ENCODE data around the gene BYSL.

The BYSL gene

GRCh38 chr6:41920921-41921711 lies at the start of gene BYSL, which contains the start of gene MED20:
Gene BYSL, plus strand, starts transcription at chr6:41921499. Its CDS starts 64 bp downstream, at chr6:41921563.
Gene MED20, minus strand, starts transcription at chr6:41921139. Its CDS starts 121 bp downstream, at chr6:41921018.
- FAIRE-seq = peak; percentile 97
- peak; percentile 95 for DNase-seq (ENCODE audit: extremely low spot score, insufficient read length, low read depth)

GRCh38 chr6:41871691-41872090 lies 49.6 kb upstream of the BYSL start:
- FAIRE-seq (no peak), DNase-seq (ENCODE audit: extremely low spot score, insufficient read length, low read depth) (no peak)

DNA sequence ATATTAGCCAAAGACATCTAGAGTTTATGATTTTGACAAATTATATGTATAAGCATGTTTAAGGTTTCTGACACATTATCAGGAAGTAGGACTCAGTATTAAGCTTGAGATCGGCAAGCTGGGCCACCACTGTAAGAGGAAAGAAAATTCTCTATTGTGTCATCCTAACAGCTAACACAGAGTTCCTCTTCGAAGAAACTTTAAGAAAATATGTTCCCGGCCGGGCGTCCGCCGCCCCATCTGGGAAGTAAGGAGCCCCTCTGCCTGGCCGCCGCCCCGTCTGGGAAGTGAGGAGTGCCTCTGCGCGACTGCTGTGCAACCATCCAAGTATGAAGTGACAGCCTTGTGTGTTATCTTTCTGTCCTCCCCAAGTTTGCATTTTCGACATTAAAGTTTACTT lies 49.2 kb upstream of the BYSL start:
- no peak for FAIRE-seq

DNA sequence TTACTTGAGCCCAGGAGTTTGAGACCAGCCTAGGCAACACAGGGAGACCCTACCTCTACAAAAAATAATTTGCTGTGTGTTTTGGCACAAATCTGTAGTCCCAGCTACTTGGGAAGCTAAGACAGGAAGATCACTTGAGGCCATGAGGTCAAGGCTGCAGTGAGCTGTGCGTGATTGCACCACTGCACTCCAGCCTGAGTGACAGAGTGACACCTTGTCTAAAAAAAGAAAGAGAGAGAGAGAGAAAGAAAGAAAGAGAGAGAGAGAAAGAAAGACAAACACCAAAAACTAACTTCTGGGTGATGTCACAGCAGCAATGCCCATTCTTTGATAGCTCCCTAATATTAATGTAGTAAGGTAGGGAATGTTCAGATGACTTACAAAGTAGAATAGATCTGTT lies 46.6 kb upstream of the BYSL start:
- no peak for FAIRE-seq
- DNase-seq (ENCODE audit: extremely low spot score, insufficient read length, low read depth) = no peak

More for the DNA sequence above, 49.2 kb upstream of the BYSL start:
- no peak for DNase-seq (ENCODE audit: extremely low spot score, insufficient read length, low read depth)

GRCh38 chr6:41877051-41877680 lies 44.1 kb upstream of the BYSL start:
- FAIRE-seq (no peak), DNase-seq (ENCODE audit: extremely low spot score, insufficient read length, low read depth) (no peak)

GRCh38 chr6:41878246-41878645 lies 43.1 kb upstream of the BYSL start:
- DNase-seq (ENCODE audit: extremely low spot score, insufficient read length, low read depth) (no peak), FAIRE-seq (no peak)

- FAIRE-seq = no peak
- no peak for DNase-seq (ENCODE audit: extremely low spot score, insufficient read length, low read depth)
These were observed 42.3 kb upstream of the BYSL start for GRCh38 chr6:41878961-41879405.

DNA sequence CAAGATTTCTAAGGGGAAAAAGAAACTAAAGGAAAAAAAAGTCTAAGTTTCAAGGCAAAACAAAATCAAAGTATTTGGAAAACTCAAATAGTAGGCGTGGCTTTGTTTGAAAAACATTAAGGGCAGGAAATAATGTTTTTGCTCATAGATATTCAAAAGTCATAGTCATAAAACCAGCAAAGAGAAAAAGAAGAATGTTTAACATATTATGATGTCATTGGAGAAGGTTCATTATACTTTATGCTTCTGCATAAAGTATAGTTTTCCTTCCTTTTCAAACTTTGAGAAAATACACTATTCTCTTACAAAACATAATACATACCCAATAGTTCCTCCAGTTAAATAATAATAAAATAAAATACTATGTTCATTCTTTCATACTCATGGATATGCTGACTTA lies 39.8 kb upstream of the BYSL start:
- FAIRE-seq = no peak

DNA sequence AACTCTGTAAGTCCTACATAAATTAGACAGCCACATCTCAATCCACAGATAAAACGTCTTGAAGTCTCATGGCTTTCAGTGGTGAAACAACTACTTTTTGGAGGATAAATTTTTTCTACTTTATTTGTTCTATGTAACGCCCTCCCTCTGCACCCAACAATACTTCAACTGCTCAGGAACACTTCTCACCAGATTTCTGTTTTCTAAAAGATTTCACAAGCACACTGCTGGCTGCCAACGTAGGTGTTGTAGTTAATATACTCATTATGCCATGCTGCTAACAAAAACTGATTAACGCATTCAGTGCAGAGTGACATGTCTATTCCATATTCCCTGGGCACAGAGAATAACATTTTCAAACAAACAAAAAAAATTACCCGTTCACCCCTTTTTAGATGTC lies 36.3 kb upstream of the BYSL start:
- FAIRE-seq = no peak

More for the DNA sequence above, 39.8 kb upstream of the BYSL start:
- no peak for DNase-seq (ENCODE audit: extremely low spot score, insufficient read length, low read depth)

GRCh38 chr6:41885930-41886329 lies 35.4 kb upstream of the BYSL start:
- DNase-seq (ENCODE audit: extremely low spot score, insufficient read length, low read depth) (no peak), FAIRE-seq (no peak)

More for the DNA sequence above, 36.3 kb upstream of the BYSL start:
- no peak for DNase-seq (ENCODE audit: extremely low spot score, insufficient read length, low read depth)

GRCh38 chr6:41887331-41887751 lies 34.0 kb upstream of the BYSL start:
- FAIRE-seq = no peak
- no peak for DNase-seq (ENCODE audit: extremely low spot score, insufficient read length, low read depth)

DNA sequence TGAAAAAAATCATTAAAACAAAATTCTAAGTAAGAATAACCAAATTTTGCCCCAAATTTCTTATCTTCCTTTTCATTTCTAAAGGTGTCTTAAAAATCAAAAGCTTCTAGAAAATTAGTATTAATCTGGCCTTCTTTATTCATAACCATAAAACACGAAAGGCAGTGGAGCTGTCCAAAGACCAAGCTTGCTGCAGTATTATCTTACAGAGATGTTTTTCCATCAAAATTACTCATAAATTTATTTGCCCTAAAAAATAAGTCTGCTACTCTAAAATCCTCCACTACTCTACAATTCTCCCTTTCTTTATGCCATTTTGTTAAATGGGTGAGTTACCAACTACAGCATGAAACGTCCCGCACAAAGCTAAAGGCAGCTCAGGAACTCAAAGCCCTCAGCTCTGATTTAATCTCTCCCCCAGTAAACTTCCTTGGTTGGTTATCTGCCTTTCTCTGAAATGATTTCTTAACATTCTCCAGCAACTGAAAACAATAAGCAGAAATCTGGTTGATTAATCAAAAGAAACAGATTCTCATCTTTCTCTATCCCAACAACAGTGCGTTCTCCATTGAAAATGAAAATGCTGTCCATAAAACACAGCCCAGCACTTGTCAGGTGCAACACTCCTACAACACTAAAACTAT lies 28.3 kb upstream of the BYSL start:
- FAIRE-seq = no peak
- DNase-seq (ENCODE audit: extremely low spot score, insufficient read length, low read depth) = no peak

- no peak for FAIRE-seq
These were observed 26.7 kb upstream of the BYSL start for GRCh38 chr6:41894366-41895299.

GRCh38 chr6:41895300-41896233 lies 25.7 kb upstream of the BYSL start, which contains the start of gene USP49:
Gene USP49, minus strand, starts transcription at chr6:41895375. Its CDS starts 88,392 bp downstream, at chr6:41806983.
- peak; percentile 95 for FAIRE-seq

More at GRCh38 chr6:41894366-41895299, 26.7 kb upstream of the BYSL start:
- DNase-seq (ENCODE audit: extremely low spot score, insufficient read length, low read depth) = no peak

GRCh38 chr6:41896281-41896680 lies 25.0 kb upstream of the BYSL start:
- FAIRE-seq (no peak), DNase-seq (ENCODE audit: extremely low spot score, insufficient read length, low read depth) (no peak)

More at GRCh38 chr6:41895300-41896233, 25.7 kb upstream of the BYSL start, which contains the start of gene USP49:
- DNase-seq (ENCODE audit: extremely low spot score, insufficient read length, low read depth) = peak; percentile 89

DNA sequence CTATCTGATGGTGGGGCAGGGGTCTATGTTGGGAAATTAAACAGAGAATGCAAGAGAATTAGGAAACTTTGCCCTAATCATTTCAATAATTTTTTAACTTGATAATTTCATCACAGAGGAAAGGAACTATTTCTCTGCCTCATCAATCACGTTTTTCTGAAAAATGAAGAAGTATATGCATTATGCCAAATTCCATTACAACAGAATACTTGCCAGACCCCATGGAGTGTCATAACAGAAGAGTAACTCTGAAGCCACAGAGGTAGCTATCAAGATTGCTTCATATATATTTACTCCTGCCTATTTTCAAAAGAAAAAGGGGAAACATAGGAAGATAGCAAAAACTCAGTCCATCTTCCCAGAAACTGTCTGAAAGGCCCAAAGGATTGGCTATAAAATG lies 20.4 kb upstream of the BYSL start:
- FAIRE-seq = no peak
- DNase-seq (ENCODE audit: extremely low spot score, insufficient read length, low read depth) = no peak

DNA sequence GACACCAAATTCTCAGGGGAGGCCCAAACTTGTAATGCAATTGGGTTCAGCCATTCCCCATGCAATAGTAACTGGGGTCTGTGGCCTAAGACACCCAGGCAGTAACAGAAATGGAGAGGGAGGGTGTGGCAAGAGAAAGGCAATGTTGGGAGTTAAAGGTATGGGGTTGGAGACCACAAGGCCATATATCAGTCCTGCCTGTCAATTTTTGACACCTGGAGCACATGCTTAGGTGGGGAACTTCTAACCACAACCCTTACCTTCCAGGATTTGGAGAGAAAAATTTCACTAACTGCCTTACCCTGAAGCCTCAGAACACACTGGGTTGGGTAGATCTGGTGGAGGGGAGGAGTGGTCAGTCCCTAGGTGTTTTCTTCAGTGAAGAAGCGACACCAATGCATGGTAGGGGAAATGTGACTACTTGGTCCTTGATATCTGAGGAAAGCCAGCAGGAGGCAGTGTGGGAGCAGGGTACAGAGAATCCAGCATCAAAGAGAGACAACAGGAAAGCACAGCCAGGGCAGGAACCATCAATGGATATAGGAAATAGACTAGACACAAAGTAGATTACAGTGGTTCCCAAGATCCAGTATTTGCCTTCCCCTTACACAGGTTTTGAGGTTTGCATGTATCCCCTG lies 19.3 kb upstream of the BYSL start:
- peak; percentile 24 for FAIRE-seq
- DNase-seq (ENCODE audit: extremely low spot score, insufficient read length, low read depth) = no peak

GRCh38 chr6:41909727-41910126 lies 11.6 kb upstream of the BYSL start:
- no peak for FAIRE-seq

More at GRCh38 chr6:41909727-41910126, 11.6 kb upstream of the BYSL start:
- DNase-seq (ENCODE audit: extremely low spot score, insufficient read length, low read depth) = no peak

Measured in GM18507 (cell line).